Measurements from ENCODE around the gene C4orf54. TPM values are rescaled to one million over a fixed set of nuclear protein-coding genes. Genes with fewer than 3 reads are reported as not detected.

C4orf54 gene
- total and polyA plus RNA-seq, 2 of the 4 experiments (the other 2 are of a cell fraction): not detected

GRCh38 chr4:99635601-99636000 lies 22.0 kb downstream of the C4orf54 start:
- no peak overlapping the region for H2AK5ac ChIP-seq (ENCODE audit: low read depth, low read length)
- in situ Hi-C loops (cut with MboI; ENCODE audit: low sequenced_read_pairs): no loop called here
- no peaks in the 10 kb centered on the region for H3K4me1 ChIP-seq (ENCODE audit: control insufficient read depth, insufficient read depth, low read length)
- no peak overlapping the region for H3K4ac ChIP-seq (ENCODE audit: low read depth, low read length)
- H2BK5ac ChIP-seq (ENCODE audit: low read depth, low read length, poor library complexity, severe bottlenecking): no peak overlapping the region
- no peak overlapping the region for H3K56ac ChIP-seq (ENCODE audit: extremely low read depth, insufficient read depth, low read length)
- ATAC-seq (ENCODE audit: low read depth): no peak
- no peaks in the 10 kb centered on the region for H3K79me1 ChIP-seq (ENCODE audit: low read depth in 1 of 2, low read length in 2 of 2)
- POLR2A ChIA-PET (ENCODE audit: unreplicated experiment): no interaction called here
- CTCF ChIA-PET: no interaction called here
- H2BK20ac ChIP-seq (ENCODE audit: low read depth, low read length): no peak overlapping the region
- H3K9ac ChIP-seq (ENCODE audit: low read depth, low read length): no peak overlapping the region
- TF ChIP-seq CHD1 (IDR thresholded peaks at IDR 0.05; ENCODE audit: low read depth, low read length) (no peak), USF2 (IDR thresholded peaks at IDR 0.05; ENCODE audit: low read depth, low read length) (no peak), MXI1 (IDR thresholded peaks at IDR 0.05; ENCODE audit: borderline replicate concordance, low read depth, low read length) (no peak), SMC3 (IDR thresholded peaks at IDR 0.05; ENCODE audit: low read depth, low read length) (no peak), RFX5 (IDR thresholded peaks at IDR 0.05; ENCODE audit: low read depth, low read length) (no peak), MAFK (IDR thresholded peaks at IDR 0.05; ENCODE audit: low read depth, low read length) (no peak), NFE2L2 (IDR thresholded peaks at IDR 0.05; ENCODE audit: low read depth, low read length) (no peak), CEBPB (IDR thresholded peaks at IDR 0.05; ENCODE audit: low read depth, low read length) (no peak), FOS (IDR thresholded peaks at IDR 0.05; ENCODE audit: low read depth, low read length) (no peak), RAD21 (IDR thresholded peaks at IDR 0.05; ENCODE audit: low read length) (no peak), BHLHE40 (IDR thresholded peaks at IDR 0.05; ENCODE audit: low read depth, low read length) (no peak), POLR2A (IDR thresholded peaks at IDR 0.05; ENCODE audit: low read depth, low read length) (no peak), RCOR1 (IDR thresholded peaks at IDR 0.05; ENCODE audit: insufficient replicate concordance, low read length) (no peak), MAZ (IDR thresholded peaks at IDR 0.05; ENCODE audit: borderline replicate concordance, low read depth, low read length) (no peak), CTCF (conservative IDR thresholded peaks at IDR 0.05; ENCODE audit: low read depth, low read length) (no peak)
- TF ChIP-seq, protein P1, sequence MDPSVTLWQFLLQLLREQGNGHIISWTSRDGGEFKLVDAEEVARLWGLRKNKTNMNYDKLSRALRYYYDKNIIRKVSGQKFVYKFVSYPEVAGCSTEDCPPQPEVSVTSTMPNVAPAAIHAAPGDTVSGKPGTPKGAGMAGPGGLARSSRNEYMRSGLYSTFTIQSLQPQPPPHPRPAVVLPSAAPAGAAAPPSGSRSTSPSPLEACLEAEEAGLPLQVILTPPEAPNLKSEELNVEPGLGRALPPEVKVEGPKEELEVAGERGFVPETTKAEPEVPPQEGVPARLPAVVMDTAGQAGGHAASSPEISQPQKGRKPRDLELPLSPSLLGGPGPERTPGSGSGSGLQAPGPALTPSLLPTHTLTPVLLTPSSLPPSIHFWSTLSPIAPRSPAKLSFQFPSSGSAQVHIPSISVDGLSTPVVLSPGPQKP (IDR thresholded peaks at IDR 0.05; ENCODE audit: borderline replicate concordance, low read depth, low read length): no peak
- intact Hi-C loops (cut with micrococcal nuclease): no loop called here
- no peak overlapping the region for H3K27ac ChIP-seq (ENCODE audit: insufficient read depth, low read length)
- no peak overlapping the region for H3K23ac ChIP-seq (ENCODE audit: low read depth, low read length)
- no peak overlapping the region for H3K14ac ChIP-seq (replicated peaks; ENCODE audit: low read depth, low read length)
- H2BK15ac ChIP-seq (ENCODE audit: low read depth, low read length): no peak overlapping the region
- H4K20me1 ChIP-seq (ENCODE audit: insufficient read depth, low read length): no peaks in the 10 kb centered on the region
- H4K91ac ChIP-seq (ENCODE audit: insufficient read depth, low read depth, low read length): no peak overlapping the region
- no peaks in the 10 kb centered on the region for H3K9me1 ChIP-seq (ENCODE audit: insufficient read depth, low read length)
- no peak overlapping the region for H2AK9ac ChIP-seq (replicated peaks; ENCODE audit: low read depth, low read length, poor library complexity)
- BruUV-seq (replicated peaks): no TSS peak
- H3K4me2 ChIP-seq (ENCODE audit: low read depth, low read length): no peak overlapping the region
- no peaks in the 10 kb centered on the region for H3K27me3 ChIP-seq (ENCODE audit: control insufficient read depth, insufficient read depth, low read length)
- H3K36me3 ChIP-seq (ENCODE audit: control insufficient read depth, insufficient read depth, low read length): no peaks in the 10 kb centered on the region
- no peak overlapping the region for H2BK120ac ChIP-seq (ENCODE audit: low read depth, low read length)
- H3K18ac ChIP-seq (ENCODE audit: low read depth, low read length): no peak overlapping the region
- H3K4me3 ChIP-seq (ENCODE audit: insufficient read depth, low read depth, low read length): no peak overlapping the region
- no peak for DNase-seq
- WGBS, 2 experiments (ENCODE audit: extremely low coverage in 2 of 2, insufficient read length in 1 of 2): 40% methylated on average over 1 of the region's 3 CpGs; no CpG with 5 or more reads in 1 of the 2 experiments
- no peak overlapping the region for H4K8ac ChIP-seq (ENCODE audit: low read depth in 2 of 2, low read length in 2 of 2)
- H2AFZ ChIP-seq (replicated peaks; ENCODE audit: low read length, poor library complexity): no peak overlapping the region
- dilution Hi-C loops (cut with HindIII; ENCODE audit: low sequenced_read_pairs, unreplicated experiment): no loop called here
- H3K9me3 ChIP-seq (ENCODE audit: control insufficient read depth, insufficient read depth, low read length): no peaks in the 10 kb centered on the region
- no peak overlapping the region for H4K5ac ChIP-seq (ENCODE audit: low read depth, low read length)

All from IMR-90 (cell line).